HepG2 (cell line): Measurements from ENCODE around the gene ZMIZ2.

Experiments used
- ATF3 ChIP-seq: sonication (generic); formaldehyde crosslinking; IDR thresholded peaks from 2 replicates; pipeline ENCODE4 v1.4.0; 2020; ENCODE audit warnings: missing genetic modification reagents
- CTCF ChIP-seq: sonication (generic); formaldehyde crosslinking; IDR thresholded peaks from 2 replicates; pipeline ENCODE4 v1.5.0; 2020; ENCODE audit warnings: mild to moderate bottlenecking, missing genetic modification reagents, moderate library complexity
- EED ChIP-seq: sonication (generic); formaldehyde crosslinking; IDR thresholded peaks from 2 replicates; pipeline ENCODE4 v1.5.0; 2020; ENCODE audit warnings: mild to moderate bottlenecking, missing genetic modification reagents
- ELF1 ChIP-seq: sonication (generic); formaldehyde crosslinking; IDR thresholded peaks from 2 replicates; pipeline ENCODE4 v1.4.0; 2020; ENCODE audit warnings: missing genetic modification reagents
- FOXM1 ChIP-seq: sonication (generic); formaldehyde crosslinking; IDR thresholded peaks from 2 replicates; pipeline ENCODE4 v1.5.0; 2020; ENCODE audit warnings: missing genetic modification reagents
- JUN ChIP-seq: sonication (generic); formaldehyde crosslinking; IDR thresholded peaks from 2 replicates; pipeline ENCODE4 v1.4.0; 2020; ENCODE audit warnings: mild to moderate bottlenecking, missing genetic modification reagents
- NCOR1 ChIP-seq: fragments of 200-600 bp; sonication (generic); IDR thresholded peaks from 2 replicates; pipeline ENCODE4 v1.7.0; 2017; ENCODE audit warnings: antibody characterized with exemption, low read length, borderline replicate concordance
- SMARCE1 ChIP-seq: fragments of 450-650 bp; IDR thresholded peaks from 2 replicates; pipeline ENCODE4 v1.6.1; 2017; ENCODE audit warnings: borderline replicate concordance
- SRF ChIP-seq: IDR thresholded peaks from 2 replicates; pipeline ENCODE4 v1.6.1; 2011; ENCODE audit warnings: mild to moderate bottlenecking, low read depth, low read length, moderate library complexity
- ZBTB33 ChIP-seq: sonication (generic); formaldehyde crosslinking; IDR thresholded peaks from 2 replicates; pipeline ENCODE4 v1.4.0; 2020; ENCODE audit warnings: missing genetic modification reagents
- ZFX ChIP-seq: sonication (generic); formaldehyde crosslinking; IDR thresholded peaks from 2 replicates; pipeline ENCODE4 v1.4.0; 2020; ENCODE audit warnings: mild to moderate bottlenecking, low read depth, missing genetic modification reagents, moderate library complexity
- ZNF569 ChIP-seq: sonication (generic); formaldehyde crosslinking; IDR thresholded peaks from 2 replicates; pipeline ENCODE4 v1.5.0; 2020; ENCODE audit warnings: mild to moderate bottlenecking, missing genetic modification reagents, moderate library complexity, borderline replicate concordance
- TF ChIP-seq, protein P1 (sequence below): sonication (generic); formaldehyde crosslinking; IDR thresholded peaks from 2 replicates; pipeline ENCODE4 v1.4.0; 2020; ENCODE audit warnings: missing genetic modification reagents
- TF ChIP-seq, protein P2 (sequence below): sonication (generic); formaldehyde crosslinking; IDR thresholded peaks from 2 replicates; pipeline ENCODE4 v1.4.0; 2020; ENCODE audit warnings: missing genetic modification reagents, mild to moderate bottlenecking, borderline replicate concordance

DNA sequence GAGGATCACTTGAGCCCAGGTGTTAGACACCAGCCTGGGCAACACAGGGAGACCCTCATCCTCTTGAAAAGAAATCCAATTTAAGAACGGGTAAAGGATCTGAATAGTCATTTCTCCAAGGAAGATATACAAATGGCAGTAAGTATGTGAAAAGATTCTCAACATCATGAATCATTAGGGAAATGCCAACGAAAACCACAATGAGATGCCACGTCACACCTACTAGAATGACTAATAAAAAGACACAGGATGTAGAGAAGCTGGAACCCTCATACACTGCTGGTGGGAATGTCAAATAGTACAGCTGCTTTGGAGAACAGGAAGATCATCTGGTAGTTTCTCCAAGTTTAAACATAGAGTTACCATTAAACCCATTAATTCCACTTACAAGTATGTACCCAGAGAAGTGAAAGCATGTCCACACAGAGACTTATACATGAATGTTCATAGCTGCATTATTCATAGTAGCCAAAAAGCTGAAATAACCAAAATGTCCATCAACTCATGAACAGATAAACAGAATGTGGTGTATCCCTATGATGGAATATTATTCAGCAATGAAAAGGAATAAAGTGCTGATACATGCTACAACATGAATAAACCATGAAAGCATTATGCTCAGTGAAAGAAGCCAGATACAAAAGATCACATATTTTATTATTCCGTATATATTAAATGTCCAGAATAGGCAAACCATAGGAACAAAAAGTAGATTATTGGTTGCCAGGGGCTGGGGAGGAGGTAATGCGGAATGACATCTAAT is 13.1 kb upstream of the ZMIZ2 start:
- TF ChIP-seq ELF1 (CRISPR knock-in tag) = no peak
- TF ChIP-seq ATF3 (CRISPR knock-in tag) = no peak
- no peak for TF ChIP-seq JUN (CRISPR knock-in tag)
- TF ChIP-seq, protein P1, sequence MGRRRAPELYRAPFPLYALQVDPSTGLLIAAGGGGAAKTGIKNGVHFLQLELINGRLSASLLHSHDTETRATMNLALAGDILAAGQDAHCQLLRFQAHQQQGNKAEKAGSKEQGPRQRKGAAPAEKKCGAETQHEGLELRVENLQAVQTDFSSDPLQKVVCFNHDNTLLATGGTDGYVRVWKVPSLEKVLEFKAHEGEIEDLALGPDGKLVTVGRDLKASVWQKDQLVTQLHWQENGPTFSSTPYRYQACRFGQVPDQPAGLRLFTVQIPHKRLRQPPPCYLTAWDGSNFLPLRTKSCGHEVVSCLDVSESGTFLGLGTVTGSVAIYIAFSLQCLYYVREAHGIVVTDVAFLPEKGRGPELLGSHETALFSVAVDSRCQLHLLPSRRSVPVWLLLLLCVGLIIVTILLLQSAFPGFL (CRISPR knock-in tag) = no peak
- no peak for TF ChIP-seq FOXM1 (CRISPR knock-in tag)
- no peak for TF ChIP-seq ZBTB33 (CRISPR knock-in tag)
- TF ChIP-seq EED = no peak
- TF ChIP-seq NCOR1 = no peak
- no peak for TF ChIP-seq CTCF (CRISPR knock-in tag)
- no peak for TF ChIP-seq ZNF569 (CRISPR knock-in tag)
- TF ChIP-seq, protein P2, sequence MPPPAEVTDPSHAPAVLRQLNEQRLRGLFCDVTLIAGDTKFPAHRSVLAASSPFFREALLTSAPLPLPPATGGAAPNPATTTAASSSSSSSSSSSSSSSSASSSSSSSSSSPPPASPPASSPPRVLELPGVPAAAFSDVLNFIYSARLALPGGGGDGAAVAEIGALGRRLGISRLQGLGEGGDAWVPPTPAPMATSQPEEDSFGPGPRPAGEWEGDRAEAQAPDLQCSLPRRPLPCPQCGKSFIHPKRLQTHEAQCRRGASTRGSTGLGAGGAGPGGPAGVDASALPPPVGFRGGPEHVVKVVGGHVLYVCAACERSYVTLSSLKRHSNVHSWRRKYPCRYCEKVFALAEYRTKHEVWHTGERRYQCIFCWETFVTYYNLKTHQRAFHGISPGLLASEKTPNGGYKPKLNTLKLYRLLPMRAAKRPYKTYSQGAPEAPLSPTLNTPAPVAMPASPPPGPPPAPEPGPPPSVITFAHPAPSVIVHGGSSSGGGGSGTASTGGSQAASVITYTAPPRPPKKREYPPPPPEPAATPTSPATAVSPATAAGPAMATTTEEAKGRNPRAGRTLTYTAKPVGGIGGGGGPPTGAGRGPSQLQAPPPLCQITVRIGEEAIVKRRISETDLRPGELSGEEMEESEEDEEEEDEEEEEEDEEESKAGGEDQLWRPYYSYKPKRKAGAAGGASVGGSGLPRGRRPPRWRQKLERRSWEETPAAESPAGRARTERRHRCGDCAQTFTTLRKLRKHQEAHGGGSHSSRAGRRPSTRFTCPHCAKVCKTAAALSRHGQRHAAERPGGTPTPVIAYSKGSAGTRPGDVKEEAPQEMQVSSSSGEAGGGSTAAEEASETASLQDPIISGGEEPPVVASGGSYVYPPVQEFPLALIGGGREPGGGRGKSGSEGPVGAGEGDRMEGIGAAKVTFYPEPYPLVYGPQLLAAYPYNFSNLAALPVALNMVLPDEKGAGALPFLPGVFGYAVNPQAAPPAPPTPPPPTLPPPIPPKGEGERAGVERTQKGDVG = no peak
- TF ChIP-seq ZFX = no peak
- no peak for TF ChIP-seq SMARCE1
- no peak for TF ChIP-seq SRF
